Caco-2 (cell line): ENCODE measurements around the gene C19orf73. TPM values are rescaled to one million over a fixed set of nuclear protein-coding genes. Genes with fewer than 3 reads are reported as not detected.

Experiments used
- BruUV-seq: library from RNA; stranded (reverse); fragments of 400-500 nt; replicated peaks from 2 replicates; lab custom pipeline; 2021; lab: Mats Ljungman, UMichigan
- CTCF ChIA-PET: fragments of 300-600 bp; sonication (Branson Sonifier 250); formaldehyde crosslinking; loops from one replicate; lab custom pipeline; 2022; ENCODE audit warnings: antibody characterized with exemption; lab: Charles Lee
- POLR2A ChIA-PET: fragments of 300-600 bp; sonication (Branson Sonifier 250); formaldehyde crosslinking; loops from one replicate; lab custom pipeline; 2022; ENCODE audit warnings: antibody characterized with exemption; lab: Charles Lee
- DNase-seq, 2 experiments: peaks; one replicate each; pipeline versions ENCODE4 v3.0.0 to v3.0.0-alpha.2; 2020 to 2022
- H3K27me3 ChIP-seq: replicated peaks from 2 replicates; pipeline ENCODE4 v1.6.0; 2011; ENCODE audit warnings: low read length; ENCODE audit not compliant: control insufficient read depth, insufficient read depth
- H3K36me3 ChIP-seq: 2 replicates; pipeline ENCODE4 v1.5.1; 2011; ENCODE audit warnings: low read length; ENCODE audit not compliant: control insufficient read depth, insufficient read depth
- H3K4me1 ChIP-seq: fragments of 250-450 bp; sonication (Bioruptor Pico); 2 replicates; pipeline ENCODE4 v1.5.1; 2020; ENCODE audit warnings: mild to moderate bottlenecking
- H3K4me3 ChIP-seq: 2 replicates; pipeline ENCODE4 v1.5.1; 2011; ENCODE audit warnings: low read depth, mild to moderate bottlenecking, control low read depth, low read length
- H3K9me3 ChIP-seq: fragments of 250-450 bp; sonication (Bioruptor Pico); 2 replicates; pipeline ENCODE4 v1.5.1; 2020; ENCODE audit warnings: mild to moderate bottlenecking, moderate library complexity
- H3K27ac Mint-ChIP-seq: one replicate; pipeline ENCODE4 v1.8.0; 2022; ENCODE audit warnings: mixed read lengths; ENCODE audit not compliant: unreplicated experiment
- H3K27me3 Mint-ChIP-seq: one replicate; pipeline ENCODE4 v1.8.0; 2022; ENCODE audit warnings: mixed read lengths; ENCODE audit not compliant: insufficient read depth, unreplicated experiment
- H3K36me3 Mint-ChIP-seq: one replicate; pipeline ENCODE4 v1.8.0; 2022; ENCODE audit warnings: mild to moderate bottlenecking, mixed read lengths; ENCODE audit not compliant: insufficient read depth, unreplicated experiment
- H3K4me1 Mint-ChIP-seq: one replicate; pipeline ENCODE4 v1.8.0; 2022; ENCODE audit warnings: low read depth, mixed read lengths; ENCODE audit not compliant: unreplicated experiment
- H3K4me3 Mint-ChIP-seq: one replicate; pipeline ENCODE4 v1.8.0; 2022; ENCODE audit warnings: mild to moderate bottlenecking, moderate library complexity, mixed read lengths; ENCODE audit not compliant: unreplicated experiment
- H3K9me3 Mint-ChIP-seq: one replicate; pipeline ENCODE4 v1.8.0; 2022; ENCODE audit warnings: mixed read lengths; ENCODE audit not compliant: unreplicated experiment
- CTCF ChIP-seq, 2 experiments: fragments of 200-600 bp in 1 of 2; IDR thresholded peaks; 1 replicate in 1 of 2; 2 replicates in 1 of 2; pipeline versions ENCODE4 v1.5.1 to v1.8.0; 2011 to 2022; ENCODE audit warnings: antibody characterized with exemption in 1 of 2, control low read depth in 1 of 2, inconsistent platforms in 1 of 2, low read depth in 1 of 2, low read length in 1 of 2, mild to moderate bottlenecking in 1 of 2, moderate library complexity in 1 of 2; ENCODE audit not compliant: insufficient read depth in 1 of 2, severe bottlenecking in 1 of 2, unreplicated experiment in 1 of 2
- intact Hi-C: fragments of 100-400 bp; cut with micrococcal nuclease; formaldehyde crosslinking; loops from one replicate; pipeline ENCODE4 v1.10.0; 2022; ENCODE audit not compliant: unreplicated experiment
- total RNA-seq: library from RNA; stranded (reverse); gene quantifications from 2 replicates; pipeline ENCODE4 v1.2.3, GENCODE V29; 2022

Gene C19orf73
- total RNA-seq, 1 experiment from 2014 or later: 1.7 TPM

GRCh38 chr19:49070416-49070815, 48.5 kb downstream of the C19orf73 start:
- Mint-ChIP-seq H3K4me3 (peak overlapping the region; percentile 6), H3K9me3 (peaks cover 22% of the 10 kb centered on the region), H3K27me3 (no peaks in the 10 kb centered on the region), H3K36me3 (peaks cover 19% of the 10 kb centered on the region), H3K27ac (no peak overlapping the region), H3K4me1 (peaks cover 39% of the 10 kb centered on the region)
- intact Hi-C loops: loop anchor here (5.0 kb wide), 2 partner anchors 78 to 283 kb away; partner anchors contain the start of genes GYS1 and RUVBL2
- no peak for DNase-seq
- POLR2A ChIA-PET: no interaction called here
- no peaks in the 10 kb centered on the region for H3K36me3 ChIP-seq
- BruUV-seq: no TSS peak
- CTCF ChIA-PET: no interaction called here
- peaks cover 29% of the 10 kb centered on the region for H3K4me1 ChIP-seq
- H3K27me3 ChIP-seq: no peaks in the 10 kb centered on the region
- TF ChIP-seq CTCF (IDR thresholded peaks at IDR 0.05; ENCODE audit: insufficient read depth in 1 of 2, low read depth in 1 of 2, low read length in 1 of 2, severe bottlenecking in 1 of 2, unreplicated experiment in 1 of 2): no peak
- no peaks in the 10 kb centered on the region for H3K9me3 ChIP-seq
- no peak overlapping the region for H3K4me3 ChIP-seq

- intact Hi-C loops: no loop called here
- ChIA-PET POLR2A (no interaction called here), CTCF (interaction anchor here (1.0 kb wide), 1 partner anchor 10 kb away, joined by 4 read pairs; no protein-coding TSS in a partner anchor)
- Histone ChIP-seq H3K36me3 (no peaks in the 10 kb centered on the region), H3K27me3 (no peaks in the 10 kb centered on the region), H3K4me1 (peaks cover 37% of the 10 kb centered on the region), H3K9me3 (no peaks in the 10 kb centered on the region), H3K4me3 (no peak overlapping the region)
- BruUV-seq: no TSS peak
- peaks cover 22% of the 10 kb centered on the region for H3K9me3 Mint-ChIP-seq
- H3K4me1 Mint-ChIP-seq: peaks cover 37% of the 10 kb centered on the region
- TF ChIP-seq CTCF (IDR thresholded peaks at IDR 0.05; ENCODE audit: insufficient read depth in 1 of 2, low read depth in 1 of 2, low read length in 1 of 2, severe bottlenecking in 1 of 2, unreplicated experiment in 1 of 2): no peak
- H3K27ac Mint-ChIP-seq: no peak overlapping the region
- DNase-seq: no peak
- no peak overlapping the region for H3K4me3 Mint-ChIP-seq
- no peaks in the 10 kb centered on the region for H3K27me3 Mint-ChIP-seq
- H3K36me3 Mint-ChIP-seq: peaks cover 19% of the 10 kb centered on the region
Observed at GRCh38 chr19:49069026-49069425, 49.9 kb downstream of the C19orf73 start.

Other genes starting within 250 kb of the C19orf73 start
- gene PPP1R15A, start 246.7 kb downstream of the C19orf73 start, total RNA-seq: 83.3 and 94.7 TPM in 2 replicates
- gene TULP2, start 220.4 kb downstream of the C19orf73 start, total RNA-seq: 0.61 and 1.1 TPM in 2 replicates
- gene NUCB1, start 218.8 kb downstream of the C19orf73 start, total RNA-seq: 140 and 142 TPM in 2 replicates
- gene DHDH, start 185.4 kb downstream of the C19orf73 start, total RNA-seq: 2.6 and 3.3 TPM in 2 replicates
- gene BAX, start 164.3 kb downstream of the C19orf73 start, total RNA-seq: 107 and 110 TPM in 2 replicates
- 2,542 and 2,963 TPM in 2 replicates for gene FTL, start 153.8 kb downstream of the C19orf73 start, total RNA-seq
- gene GYS1, start 125.8 kb downstream of the C19orf73 start, total RNA-seq: 62.7 and 65.3 TPM in 2 replicates
- 165 and 172 TPM in 2 replicates for gene RUVBL2, start 125.3 kb downstream of the C19orf73 start, total RNA-seq
- 0.68 TPM in 1 of 2 replicates, not detected in the other for gene LHB, start 102.1 kb downstream of the C19orf73 start, total RNA-seq
- not detected in 2 replicates for gene CGB3, start 94.8 kb downstream of the C19orf73 start, total RNA-seq
- not detected in 2 replicates for gene CGB2, start 87.3 kb downstream of the C19orf73 start, total RNA-seq
- not detected in 2 replicates for gene CGB1, start 82.2 kb downstream of the C19orf73 start, total RNA-seq
- gene CGB5, start 75.3 kb downstream of the C19orf73 start, total RNA-seq: 0.49 TPM in 1 of 2 replicates, not detected in the other
- not detected in 2 replicates for gene CGB8, start 70.0 kb downstream of the C19orf73 start, total RNA-seq
- gene CGB7, start 61.4 kb downstream of the C19orf73 start, total RNA-seq: 2.2 and 3.0 TPM in 2 replicates
- gene NTF4, start 54.3 kb downstream of the C19orf73 start, total RNA-seq: 9.1 and 10.2 TPM in 2 replicates
- 1.1 and 1.2 TPM in 2 replicates for gene KCNA7, start 46.4 kb downstream of the C19orf73 start, total RNA-seq
- gene SNRNP70, start 33.7 kb downstream of the C19orf73 start, total RNA-seq: 251 and 259 TPM in 2 replicates
- gene LIN7B, start 4.8 kb downstream of the C19orf73 start, total RNA-seq: 11.8 and 12.7 TPM in 2 replicates
- gene PPFIA3, start 401 bp upstream of the C19orf73 start, total RNA-seq: 11.8 and 12.7 TPM in 2 replicates
- gene HRC, start 36.3 kb upstream of the C19orf73 start, total RNA-seq: not detected in 2 replicates
- gene TRPM4, start 38.6 kb upstream of the C19orf73 start, total RNA-seq: 27.8 and 31.4 TPM in 2 replicates
- 0.56 and 0.84 TPM in 2 replicates for gene SLC6A16, start 206.0 kb upstream of the C19orf73 start, total RNA-seq
- gene CD37, start 216.3 kb upstream of the C19orf73 start, total RNA-seq: not detected in 2 replicates
- gene TEAD2, start 243.3 kb upstream of the C19orf73 start, total RNA-seq: 8.6 and 8.8 TPM in 2 replicates
- gene DKKL1, start 244.7 kb upstream of the C19orf73 start, total RNA-seq: not detected in 2 replicates